CD4-positive, alpha-beta T cell (primary cell): ENCODE results near the gene ERO1A. TPM values are rescaled to one million over a fixed set of nuclear protein-coding genes. Genes with fewer than 3 reads are reported as not detected.

Experiments used
- ATAC-seq: fragments of 200-7000 bp; cut with Tn5 transposase; one replicate; pipeline ENCODE4 v1.10.0; 2022; ENCODE audit warnings: mild to moderate bottlenecking; ENCODE audit not compliant: poor library complexity
- CTCF ChIA-PET: fragments of 350-600 bp; sonication (Branson Sonifier 250); formaldehyde crosslinking; loops from one replicate; lab custom pipeline; 2021; ENCODE audit warnings: antibody characterized with exemption, inconsistent platforms; lab: Charles Lee
- POLR2A ChIA-PET: fragments of 350-600 bp; sonication (Branson Sonifier 250); formaldehyde crosslinking; loops from one replicate; lab custom pipeline; 2021; ENCODE audit warnings: antibody characterized with exemption, inconsistent platforms; lab: Charles Lee
- DNase-seq, 14 experiments: peaks; one replicate each; pipeline ENCODE4 v3.0.0-alpha.2; 2013 to 2020; ENCODE audit warnings: mixed read lengths in 2 of 14
- H3K27ac ChIP-seq, 2 donors: one replicate each; pipeline versions ENCODE4 v1.5.1 to v1.7.0; 2013; ENCODE audit warnings: low read length in 2 of 2, low read depth in 1 of 2, mild to moderate bottlenecking in 1 of 2
- H3K27me3 ChIP-seq, 2 experiments: 1 replicate in 1 of 2; 2 replicates in 1 of 2; pipeline versions ENCODE4 v1.6.1 to v1.7.0; 2013; ENCODE audit warnings: low read length in 2 of 2, control low read depth in 1 of 2, mild to moderate bottlenecking in 1 of 2, moderate library complexity in 1 of 2; ENCODE audit not compliant: insufficient read depth in 2 of 2, control insufficient read depth in 1 of 2
- H3K36me3 ChIP-seq: one replicate; pipeline ENCODE4 v1.6.1; 2013; ENCODE audit warnings: low read length, control low read depth; ENCODE audit not compliant: insufficient read depth
- H3K4me1 ChIP-seq: one replicate; pipeline ENCODE4 v1.6.1; 2013; ENCODE audit warnings: low read length, control low read depth; ENCODE audit not compliant: insufficient read depth
- H3K4me3 ChIP-seq: one replicate; pipeline ENCODE4 v1.5.1; 2013; ENCODE audit warnings: mild to moderate bottlenecking, low read length, moderate library complexity
- H3K9me3 ChIP-seq, 2 experiments: 1 replicate in 1 of 2; 2 replicates in 1 of 2; pipeline versions ENCODE4 v1.6.1 to v1.7.0; 2013; ENCODE audit warnings: low read length in 2 of 2, mild to moderate bottlenecking in 2 of 2, control low read depth in 1 of 2, moderate library complexity in 1 of 2; ENCODE audit not compliant: control insufficient read depth in 1 of 2, insufficient read depth in 1 of 2
- H3K27ac Mint-ChIP-seq: one replicate; pipeline ENCODE4 v1.8.0; 2020; ENCODE audit warnings: mixed read lengths
- H3K27me3 Mint-ChIP-seq: one replicate; pipeline ENCODE4 v1.8.0; 2021; ENCODE audit warnings: mixed read lengths
- H3K36me3 Mint-ChIP-seq: one replicate; pipeline ENCODE4 v1.8.0; 2021; ENCODE audit warnings: low read depth, mixed read lengths
- H3K4me1 Mint-ChIP-seq: one replicate; pipeline ENCODE4 v1.8.0; 2021; ENCODE audit warnings: low read depth, mixed read lengths
- H3K4me3 Mint-ChIP-seq: one replicate; pipeline ENCODE4 v1.8.0; 2020; ENCODE audit warnings: mild to moderate bottlenecking, mixed read lengths
- H3K9me3 Mint-ChIP-seq: one replicate; pipeline ENCODE4 v1.8.0; 2020; ENCODE audit warnings: mixed read lengths
- CTCF ChIP-seq: fragments of 200-600 bp; IDR thresholded peaks from one replicate; pipeline ENCODE4 v1.8.0; 2022; ENCODE audit warnings: antibody characterized with exemption, mild to moderate bottlenecking
- intact Hi-C, 2 experiments: fragments of 100-400 bp; cut with DNase I in 1 of 2; cut with micrococcal nuclease in 1 of 2; formaldehyde crosslinking; loops; one replicate each; pipeline versions ENCODE4 v1.15.1 to v1.9.0; 2023 to 2025; cut with DNase I, micrococcal nuclease
- total RNA-seq, 174 experiments: library from RNA in 2 of 174; stranded (reverse) in 2 of 174; gene quantifications; one replicate each; pipeline ENCODE4 v1.2.3 and lab custom pipeline; 2021 to 2026

Gene ERO1A
- total RNA-seq, 2 experiments from 2014 or later, result 58.6 to 60.7 TPM

GRCh38 chr14:52640137-52640536 is 55.2 kb downstream of the ERO1A start:
- no peak for TF ChIP-seq CTCF
- Histone ChIP-seq H3K27ac (no peak overlapping the region), H3K9me3 (peaks cover 0 to 13% of the 10 kb centered on the region in 2 experiments), H3K36me3 (peaks cover 35% of the 10 kb centered on the region), H3K4me1 (no peaks in the 10 kb centered on the region), H3K4me3 (no peak overlapping the region), H3K27me3 (no peaks in the 10 kb centered on the region)
- no peak overlapping the region for H3K27ac Mint-ChIP-seq
- CTCF ChIA-PET, result no interaction called here
- H3K36me3 Mint-ChIP-seq, result peaks cover 43% of the 10 kb centered on the region
- intact Hi-C loops, result no loop called here
- no peaks in the 10 kb centered on the region for H3K27me3 Mint-ChIP-seq
- ATAC-seq, result no peak
- peaks cover 5% of the 10 kb centered on the region for H3K9me3 Mint-ChIP-seq
- no peak for DNase-seq
- POLR2A ChIA-PET, result no interaction called here
- H3K4me3 Mint-ChIP-seq, result no peak overlapping the region
- H3K4me1 Mint-ChIP-seq, result no peaks in the 10 kb centered on the region

- Mint-ChIP-seq H3K4me3 (no peak overlapping the region), H3K36me3 (no peaks in the 10 kb centered on the region), H3K4me1 (no peaks in the 10 kb centered on the region), H3K27ac (no peak overlapping the region), H3K27me3 (no peaks in the 10 kb centered on the region), H3K9me3 (no peaks in the 10 kb centered on the region)
- Histone ChIP-seq H3K27me3 (no peaks in the 10 kb centered on the region), H3K4me1 (no peaks in the 10 kb centered on the region), H3K9me3 (no peaks in the 10 kb centered on the region), H3K27ac (no peak overlapping the region), H3K36me3 (no peaks in the 10 kb centered on the region), H3K4me3 (no peak overlapping the region)
- DNase-seq, result no peak
- ChIA-PET POLR2A (no interaction called here), CTCF (no interaction called here)
- intact Hi-C loops, result no loop called here
- no peak for TF ChIP-seq CTCF
- no peak for ATAC-seq
Observed at GRCh38 chr14:52619687-52620086, 75.7 kb downstream of the ERO1A start.

- ATAC-seq, result no peak
- H3K9me3 ChIP-seq, result no peaks in the 10 kb centered on the region
Observed at GRCh38 chr14:52618602-52619001, 76.8 kb downstream of the ERO1A start.

More at GRCh38 chr14:52618602-52619001, 76.8 kb downstream of the ERO1A start:
- no peaks in the 10 kb centered on the region for H3K36me3 Mint-ChIP-seq
- POLR2A ChIA-PET, result no interaction called here
- CTCF ChIA-PET, result no interaction called here
- Histone ChIP-seq H3K4me3 (no peak overlapping the region), H3K4me1 (no peaks in the 10 kb centered on the region), H3K27ac (no peak overlapping the region), H3K27me3 (no peaks in the 10 kb centered on the region), H3K36me3 (no peaks in the 10 kb centered on the region)
- H3K27ac Mint-ChIP-seq, result no peak overlapping the region
- H3K27me3 Mint-ChIP-seq, result no peaks in the 10 kb centered on the region
- intact Hi-C loops, result no loop called here
- no peak for DNase-seq
- H3K9me3 Mint-ChIP-seq, result no peaks in the 10 kb centered on the region
- H3K4me1 Mint-ChIP-seq, result no peaks in the 10 kb centered on the region
- no peak for TF ChIP-seq CTCF
- no peak overlapping the region for H3K4me3 Mint-ChIP-seq
